Glutamatergic neuron (in vitro differentiated cells): ENCODE data around the gene BASP1. TPM values are rescaled to one million over a fixed set of nuclear protein-coding genes. Genes with fewer than 3 reads are reported as not detected.
"Not testable (repeated sequence)": the region's sequence is repeated elsewhere in the genome, so short reads cannot be mapped to it uniquely, and the experiment has no call there.

Source experiments
- DNase-seq: peaks from one replicate; pipeline ENCODE4 v3.0.0; 2022
- H3K27ac Mint-ChIP-seq: one replicate; pipeline ENCODE4 v1.8.0; 2020; ENCODE audit warnings: mild to moderate bottlenecking, mixed read lengths, inconsistent platforms; ENCODE audit not compliant: unreplicated experiment
- H3K27me3 Mint-ChIP-seq: one replicate; pipeline ENCODE4 v1.8.0; 2020; ENCODE audit warnings: mild to moderate bottlenecking, moderate library complexity, mixed read lengths, inconsistent platforms; ENCODE audit not compliant: unreplicated experiment
- H3K36me3 Mint-ChIP-seq: one replicate; pipeline ENCODE4 v1.8.0; 2020; ENCODE audit warnings: mild to moderate bottlenecking, mixed read lengths, inconsistent platforms; ENCODE audit not compliant: unreplicated experiment
- H3K4me1 Mint-ChIP-seq: one replicate; pipeline ENCODE4 v1.8.0; 2020; ENCODE audit warnings: mild to moderate bottlenecking, low read depth, mixed read lengths, inconsistent platforms; ENCODE audit not compliant: unreplicated experiment
- H3K4me3 Mint-ChIP-seq: one replicate; pipeline ENCODE4 v1.8.0; 2020; ENCODE audit warnings: mild to moderate bottlenecking, mixed read lengths, inconsistent platforms; ENCODE audit not compliant: unreplicated experiment
- H3K9me3 Mint-ChIP-seq: one replicate; pipeline ENCODE4 v1.8.0; 2020; ENCODE audit warnings: mild to moderate bottlenecking, moderate library complexity, mixed read lengths, inconsistent platforms; ENCODE audit not compliant: unreplicated experiment
- CTCF ChIP-seq: fragments of 200-600 bp; sonication (generic); IDR thresholded peaks from one replicate; pipeline ENCODE4 v1.5.0; 2021; ENCODE audit not compliant: partially characterized antibody, unreplicated experiment
- total RNA-seq: library from RNA; stranded (reverse); fragmentation: NEBNext Ultra II Directional; extraction: Animal tissue kit (Norgen Biotek cat#: 25700); gene quantifications from one replicate; pipeline ENCODE4 v1.2.1, GENCODE V29; 2021; ENCODE audit not compliant: unreplicated experiment

Gene BASP1
- total RNA-seq, 1 donor from 2014 or later: 832 TPM

GRCh38 chr5:17304282-17304681, 86.9 kb downstream of the BASP1 start:
- peaks cover 44% of the 10 kb centered on the region for H3K4me1 Mint-ChIP-seq
- H3K36me3 Mint-ChIP-seq: peaks cover 4% of the 10 kb centered on the region
- no peak for DNase-seq
- H3K9me3 Mint-ChIP-seq: peaks cover 6% of the 10 kb centered on the region
- no peak overlapping the region for H3K4me3 Mint-ChIP-seq
- peaks cover 6% of the 10 kb centered on the region for H3K27me3 Mint-ChIP-seq
- peak overlapping the region; percentile 72 for H3K27ac Mint-ChIP-seq
- no peak for TF ChIP-seq CTCF

GRCh38 chr5:17305017-17305416, 87.6 kb downstream of the BASP1 start:
- peaks cover 6% of the 10 kb centered on the region for H3K9me3 Mint-ChIP-seq
- no peak overlapping the region for H3K4me3 Mint-ChIP-seq
- TF ChIP-seq CTCF: no peak
- H3K36me3 Mint-ChIP-seq: peaks cover 4% of the 10 kb centered on the region
- H3K4me1 Mint-ChIP-seq: peaks cover 45% of the 10 kb centered on the region
- no peak for DNase-seq
- H3K27ac Mint-ChIP-seq: no peak overlapping the region
- peaks cover 6% of the 10 kb centered on the region for H3K27me3 Mint-ChIP-seq

GRCh38 chr5:17305964-17306725, 88.7 kb downstream of the BASP1 start:
- H3K4me3 Mint-ChIP-seq: no peak overlapping the region
- H3K9me3 Mint-ChIP-seq: peaks cover 6% of the 10 kb centered on the region
- H3K4me1 Mint-ChIP-seq: peaks cover 45% of the 10 kb centered on the region
- peak overlapping the region; percentile 48 for H3K27ac Mint-ChIP-seq
- peaks cover 6% of the 10 kb centered on the region for H3K27me3 Mint-ChIP-seq
- no peak for DNase-seq
- peaks cover 4% of the 10 kb centered on the region for H3K36me3 Mint-ChIP-seq
- no peak for TF ChIP-seq CTCF

- H3K4me1 Mint-ChIP-seq: peaks cover 42% of the 10 kb centered on the region
- peak overlapping the region; percentile 48 for H3K27ac Mint-ChIP-seq
- peaks cover 6% of the 10 kb centered on the region for H3K27me3 Mint-ChIP-seq
- no peak overlapping the region for H3K4me3 Mint-ChIP-seq
- no peak for TF ChIP-seq CTCF
- DNase-seq: no peak
- H3K36me3 Mint-ChIP-seq: peaks cover 4% of the 10 kb centered on the region
- H3K9me3 Mint-ChIP-seq: peaks cover 5% of the 10 kb centered on the region
These were observed 89.3 kb downstream of the BASP1 start for GRCh38 chr5:17306726-17307091.

- Mint-ChIP-seq H3K27ac (peak overlapping the region; percentile 62), H3K4me1 (peaks cover 38% of the 10 kb centered on the region)
- not testable (repeated sequence) for H3K4me3 Mint-ChIP-seq, H3K36me3 Mint-ChIP-seq, DNase-seq, H3K9me3 Mint-ChIP-seq, H3K27me3 Mint-ChIP-seq
These were observed 90.0 kb downstream of the BASP1 start for GRCh38 chr5:17307440-17307839.
